ENCODE data around the gene ACSL6.

ACSL6 gene

DNA sequence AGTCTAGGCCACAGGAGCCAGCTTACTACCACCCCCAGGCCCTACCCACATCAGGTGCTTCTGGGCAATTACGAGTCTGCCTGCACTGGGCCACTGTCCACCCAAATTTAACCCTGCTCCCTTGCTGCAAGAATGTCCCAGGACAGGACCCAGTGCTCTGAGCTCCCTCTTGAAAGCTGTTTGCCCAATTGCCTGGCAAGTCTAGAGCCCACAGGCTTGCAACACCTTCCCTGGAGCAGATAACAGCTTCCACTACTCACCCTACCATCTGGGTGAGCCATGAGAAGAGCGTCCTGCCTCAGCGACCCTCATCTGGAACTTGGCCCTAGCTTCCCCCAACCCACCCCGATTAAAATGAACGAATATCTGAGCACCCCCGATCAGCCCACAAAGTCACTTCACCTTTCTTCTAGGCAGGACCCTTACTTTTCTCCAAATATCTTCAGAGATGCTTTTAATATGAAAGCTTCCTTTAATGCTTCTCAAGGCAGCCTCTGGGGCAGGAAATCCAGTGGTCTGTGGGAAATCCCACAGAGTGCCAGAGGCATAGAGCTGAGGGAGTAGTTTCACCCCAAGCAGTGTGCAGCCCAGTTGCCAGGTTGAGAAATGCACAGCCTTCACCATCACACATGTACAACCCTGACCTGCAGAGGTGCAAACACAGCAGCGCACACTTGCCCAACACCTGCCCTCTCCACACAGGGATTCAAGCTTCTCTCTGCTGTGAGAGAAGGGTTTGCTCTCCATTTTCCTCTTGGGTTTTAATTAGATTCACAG lies 10.6 kb downstream of the ACSL6 start:
- DNase-seq (ENCODE audit: low read depth) = no peak
- H3K4me3 ChIP-seq (ENCODE audit: low read depth, low read length) = no peak overlapping the region
- TF ChIP-seq, protein P1, sequence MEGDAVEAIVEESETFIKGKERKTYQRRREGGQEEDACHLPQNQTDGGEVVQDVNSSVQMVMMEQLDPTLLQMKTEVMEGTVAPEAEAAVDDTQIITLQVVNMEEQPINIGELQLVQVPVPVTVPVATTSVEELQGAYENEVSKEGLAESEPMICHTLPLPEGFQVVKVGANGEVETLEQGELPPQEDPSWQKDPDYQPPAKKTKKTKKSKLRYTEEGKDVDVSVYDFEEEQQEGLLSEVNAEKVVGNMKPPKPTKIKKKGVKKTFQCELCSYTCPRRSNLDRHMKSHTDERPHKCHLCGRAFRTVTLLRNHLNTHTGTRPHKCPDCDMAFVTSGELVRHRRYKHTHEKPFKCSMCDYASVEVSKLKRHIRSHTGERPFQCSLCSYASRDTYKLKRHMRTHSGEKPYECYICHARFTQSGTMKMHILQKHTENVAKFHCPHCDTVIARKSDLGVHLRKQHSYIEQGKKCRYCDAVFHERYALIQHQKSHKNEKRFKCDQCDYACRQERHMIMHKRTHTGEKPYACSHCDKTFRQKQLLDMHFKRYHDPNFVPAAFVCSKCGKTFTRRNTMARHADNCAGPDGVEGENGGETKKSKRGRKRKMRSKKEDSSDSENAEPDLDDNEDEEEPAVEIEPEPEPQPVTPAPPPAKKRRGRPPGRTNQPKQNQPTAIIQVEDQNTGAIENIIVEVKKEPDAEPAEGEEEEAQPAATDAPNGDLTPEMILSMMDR (IDR thresholded peaks at IDR 0.05; ENCODE audit: insufficient read depth, low read depth, low read length, missing control alignments) = no peak

DNA sequence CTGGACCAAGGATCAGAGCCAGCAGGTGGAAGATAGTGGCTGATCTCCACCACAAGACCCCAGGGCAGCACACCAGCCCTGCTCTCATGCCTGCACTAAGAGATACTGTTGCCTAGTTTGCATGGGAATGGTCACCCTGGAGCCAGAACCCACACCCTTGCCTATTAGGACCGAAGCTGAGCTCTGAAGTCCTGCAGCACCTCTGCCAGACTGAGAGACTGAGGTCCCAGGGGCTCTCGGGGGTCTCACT lies 11.3 kb downstream of the ACSL6 start:
- TF ChIP-seq, protein P1 (IDR thresholded peaks at IDR 0.05; ENCODE audit: insufficient read depth, low read depth, low read length, missing control alignments) = no peak
- no peak for DNase-seq (ENCODE audit: low read depth)
- H3K4me3 ChIP-seq (ENCODE audit: low read depth, low read length) = no peak overlapping the region

DNA sequence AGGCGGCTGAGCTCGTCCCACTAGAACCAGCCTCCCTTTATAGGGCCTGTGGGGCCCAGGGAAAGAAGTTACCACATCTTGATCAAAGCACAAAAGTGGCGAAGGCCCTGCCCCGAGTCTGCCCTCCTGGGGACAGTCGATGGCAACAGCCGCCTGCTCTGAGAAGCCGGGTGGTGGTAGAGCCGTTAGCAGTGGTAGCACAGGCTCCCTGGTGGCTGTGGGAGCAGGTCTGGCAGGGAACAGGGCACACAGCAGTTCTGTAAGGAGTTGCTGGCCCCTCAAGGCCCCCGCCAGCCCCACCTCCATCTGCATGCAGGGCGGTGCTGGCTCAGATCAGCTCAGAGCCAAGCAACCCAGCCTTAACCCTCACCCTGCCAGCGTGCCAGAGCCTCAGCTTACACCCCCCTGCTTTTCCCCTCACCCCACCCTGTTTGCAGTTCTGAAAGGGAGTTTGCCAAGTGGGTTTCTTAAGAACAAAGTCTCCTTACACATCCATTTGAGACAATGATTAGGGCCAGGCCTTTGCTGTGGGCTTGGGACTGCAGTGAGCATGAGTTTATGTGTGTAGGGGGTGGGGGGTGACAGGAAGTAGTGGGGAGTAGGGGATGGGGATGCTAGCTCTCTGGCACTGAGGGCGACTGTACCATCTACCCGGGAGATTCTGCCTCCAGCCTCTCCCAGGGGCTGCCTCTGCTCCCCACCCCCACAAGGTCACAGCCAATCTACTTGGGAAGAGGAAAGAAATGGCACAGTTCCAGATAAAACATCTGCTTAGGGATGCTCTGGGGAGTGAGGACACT lies 11.8 kb downstream of the ACSL6 start:
- TF ChIP-seq, protein P1 (IDR thresholded peaks at IDR 0.05; ENCODE audit: insufficient read depth, low read depth, low read length, missing control alignments) = no peak
- DNase-seq (ENCODE audit: low read depth) = no peak
- H3K4me3 ChIP-seq (ENCODE audit: low read depth, low read length) = no peak overlapping the region

DNA sequence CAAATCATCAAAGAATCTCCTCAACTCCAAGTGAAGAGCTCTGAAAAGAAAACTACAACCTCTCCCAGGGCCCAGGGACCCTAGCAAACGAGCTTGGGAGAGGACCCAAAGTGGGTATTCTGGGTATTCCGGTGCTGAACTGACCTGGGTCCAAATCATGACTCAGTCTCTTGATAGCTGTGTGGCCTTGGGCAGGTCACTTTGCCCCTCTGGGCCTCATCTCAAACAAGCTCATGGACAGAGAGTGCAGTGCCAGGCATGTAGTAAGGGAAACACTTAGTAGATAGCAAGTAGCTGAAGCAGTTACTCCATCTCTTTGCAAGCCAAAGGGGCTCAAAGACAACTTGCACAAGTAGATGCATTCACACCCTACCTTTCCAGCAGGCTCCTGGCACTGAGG lies 12.4 kb downstream of the ACSL6 start:
- no peak overlapping the region for H3K4me3 ChIP-seq (ENCODE audit: low read depth, low read length)
- DNase-seq (ENCODE audit: low read depth) = no peak
- TF ChIP-seq, protein P1 (IDR thresholded peaks at IDR 0.05; ENCODE audit: insufficient read depth, low read depth, low read length, missing control alignments) = no peak

DNA sequence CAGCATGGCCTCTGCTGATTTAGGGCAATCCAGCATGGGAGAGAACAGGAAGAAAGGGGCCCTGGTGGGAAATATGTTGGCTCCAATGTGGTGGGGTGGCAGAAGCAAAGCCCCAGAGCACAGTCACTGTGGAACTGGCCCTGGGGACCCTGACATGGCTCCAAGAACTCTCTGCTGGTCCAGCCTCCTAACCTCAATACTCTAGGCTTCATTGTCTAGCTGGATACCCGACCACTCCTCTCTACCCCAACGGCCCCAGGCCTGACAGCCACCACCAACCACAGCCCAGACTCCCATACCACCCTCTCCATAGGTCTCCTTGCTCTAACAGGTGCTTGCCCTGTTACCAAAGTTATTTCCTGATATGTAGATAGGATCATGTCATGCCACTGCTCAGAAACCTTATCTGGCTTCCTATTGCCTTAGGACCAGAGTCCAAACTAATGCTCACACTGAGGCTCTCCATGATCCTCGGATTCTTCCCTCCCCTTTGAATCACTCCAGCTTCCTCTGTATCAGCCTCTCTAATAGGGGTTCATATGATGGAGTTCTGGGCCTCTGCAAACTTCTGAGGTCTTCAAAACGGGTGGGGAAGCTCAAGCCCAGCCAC lies 12.9 kb downstream of the ACSL6 start:
- no peak for DNase-seq (ENCODE audit: low read depth)
- TF ChIP-seq, protein P1 (IDR thresholded peaks at IDR 0.05; ENCODE audit: insufficient read depth, low read depth, low read length, missing control alignments) = no peak
- no peak overlapping the region for H3K4me3 ChIP-seq (ENCODE audit: low read depth, low read length)

DNA sequence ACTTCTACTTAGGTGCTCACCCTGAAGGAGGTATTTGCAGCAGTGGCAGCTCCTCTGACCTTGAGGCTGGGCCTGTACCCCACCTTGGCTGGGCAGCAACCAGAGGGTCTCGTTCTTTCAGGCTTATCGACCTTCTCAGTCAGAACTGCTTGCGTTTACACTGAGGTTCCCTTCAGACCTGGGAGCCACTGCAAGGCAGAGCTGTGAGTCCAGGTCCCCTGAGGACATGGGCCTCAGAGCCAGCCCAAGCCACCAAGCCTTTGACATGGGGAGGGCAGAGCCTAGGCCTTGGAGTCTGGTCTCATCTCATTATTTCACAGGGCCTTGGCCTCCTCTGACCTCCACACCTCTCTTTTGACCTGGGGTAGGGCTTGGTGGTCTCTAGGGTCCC lies 13.7 kb downstream of the ACSL6 start:
- H3K4me3 ChIP-seq (ENCODE audit: low read depth, low read length) = no peak overlapping the region
- TF ChIP-seq, protein P1 (IDR thresholded peaks at IDR 0.05; ENCODE audit: insufficient read depth, low read depth, low read length, missing control alignments) = no peak
- no peak for DNase-seq (ENCODE audit: low read depth)
